Gastrocnemius medialis (tissue), 4 donors: Measurements from ENCODE around the gene DNTTIP2. TPM values are rescaled to one million over a fixed set of nuclear protein-coding genes. Genes with fewer than 3 reads are reported as not detected.
"Not testable (repeated sequence)": the region's sequence is repeated elsewhere in the genome, so short reads cannot be mapped to it uniquely, and the experiment has no call there.

Source experiments
- ATAC-seq, 2 donors: fragments of 150-250 bp; one replicate each; pipeline ENCODE4 v1.9.1; 2016
- DNase-seq, 2 donors: peaks; one replicate each; pipeline ENCODE4 v3.0.0-alpha.2; 2019
- H3K27ac ChIP-seq, 4 donors: fragments of 200-600 bp; sonication (generic); 1 replicate in 1 of 4; 2 replicates in 3 of 4; pipeline ENCODE4 v1.5.1; 2016 to 2018; ENCODE audit warnings: mild to moderate bottlenecking in 2 of 4, moderate library complexity in 1 of 4
- H3K27me3 ChIP-seq, 3 donors: fragments of 200-600 bp; sonication (generic) in 2 of 3; 1 replicate in 1 of 3; 2 replicates in 2 of 3; pipeline versions ENCODE4 v1.5.1 to v1.6.0; 2016 to 2019; ENCODE audit warnings: mild to moderate bottlenecking in 1 of 3, moderate library complexity in 1 of 3
- H3K36me3 ChIP-seq, 2 donors: fragments of 200-600 bp; sonication (generic) in 1 of 2; one replicate each; pipeline ENCODE4 v1.5.1; 2017 to 2018
- H3K4me1 ChIP-seq, 2 donors: fragments of 200-600 bp; sonication (generic) in 1 of 2; one replicate each; pipeline ENCODE4 v1.5.1; 2016 to 2017; ENCODE audit warnings: mild to moderate bottlenecking in 2 of 2
- H3K4me3 ChIP-seq, 4 donors: fragments of 200-600 bp; sonication (generic) in 3 of 4; 1 replicate in 1 of 4; 2 replicates in 3 of 4; pipeline ENCODE4 v1.5.1; 2016 to 2019; ENCODE audit warnings: mild to moderate bottlenecking in 2 of 4
- H3K9me3 ChIP-seq, 3 donors: fragments of 200-600 bp; sonication (generic) in 2 of 3; 1 replicate in 1 of 3; 2 replicates in 2 of 3; pipeline ENCODE4 v1.5.1; 2016 to 2019
- CTCF ChIP-seq, 5 experiments: fragments of 450-650 bp in 3 of 5; fragments of 200-600 bp in 2 of 5; sonication (generic) in 2 of 5; IDR thresholded peaks in 4 of 5; conservative IDR thresholded peaks in 1 of 5; 1 replicate in 4 of 5; 2 replicates in 1 of 5; pipeline ENCODE4 v1.5.1; 2016 to 2019; ENCODE audit warnings: antibody characterized with exemption in 5 of 5, mild to moderate bottlenecking in 3 of 5, moderate library complexity in 3 of 5
- POLR2A ChIP-seq, 2 donors: fragments of 450-650 bp; IDR thresholded peaks; one replicate each; pipeline ENCODE4 v1.6.1; 2017; ENCODE audit warnings: antibody characterized with exemption in 2 of 2, mild to moderate bottlenecking in 2 of 2, moderate library complexity in 2 of 2
- in situ Hi-C, 4 donors: fragments of 200-750 bp; cut with MboI; loops; one replicate each; pipeline versions ENCODE4 v1.15.0 to v1.8.0; 2017; ENCODE audit warnings: low sequenced_read_pairs in 4 of 4
- intact Hi-C: fragments of 100-400 bp; cut with DNase I; formaldehyde crosslinking; loops from one replicate; pipeline ENCODE4 v1.15.1; 2023; ENCODE audit warnings: low total_unique reads
- total RNA-seq, 4 donors: library from RNA; depleted of rRNA; stranded (reverse); fragments of >200 nt; gene quantifications; one replicate each; pipeline versions ENCODE4 v1.1.0 to v1.2.3, GENCODE V29; 2016

Gene DNTTIP2
- 10 to 100 TPM; 50.4 to 75.3 (median 59.1) TPM for total RNA-seq

- H3K27ac ChIP-seq: peak within 1 kb of the TSS; percentile 91 to 98 (median 94)
- peaks cover 30 to 35% of the 10 kb centered on the region in 2 donors for H3K4me1 ChIP-seq
- no peaks in the 10 kb centered on the region for H3K27me3 ChIP-seq
- peak; percentile 80 to 84 for DNase-seq
- TF ChIP-seq POLR2A (IDR thresholded peaks at IDR 0.05) (peak; percentile 84 to 89), CTCF (IDR thresholded peaks at IDR 0.05 in 4 of 5, conservative IDR thresholded peaks at IDR 0.05 in 1 of 5) (no peak)
- H3K36me3 ChIP-seq: peaks cover 0 to 31% of the 10 kb centered on the region in 2 donors
- in situ Hi-C loops (no loop called here), intact Hi-C loops (loop anchor here (1.0 to 10.0 kb wide), 4 partner anchors 30 to 534 kb away; partner anchors contain the start of genes DR1 and GCLM)
- H3K4me3 ChIP-seq: peak within 1 kb of the TSS; percentile 80 to 99 (median 87)
- ATAC-seq: peak; percentile 94 to 97
- no peaks in the 10 kb centered on the region for H3K9me3 ChIP-seq
These were observed at the start of gene DNTTIP2 for GRCh38 chr1:93878889-93879586. DNTTIP2 (minus strand) TSS chr1:93879206; CDS start chr1:93879148, 58 bp downstream.

- TF ChIP-seq POLR2A (IDR thresholded peaks at IDR 0.05) (no peak), CTCF (IDR thresholded peaks at IDR 0.05 in 4 of 5, conservative IDR thresholded peaks at IDR 0.05 in 1 of 5) (no peak)
- no peaks in the 10 kb centered on the region for H3K9me3 ChIP-seq
- no peaks in the 10 kb centered on the region for H3K4me1 ChIP-seq
- no peak overlapping the region for H3K27ac ChIP-seq
- H3K36me3 ChIP-seq: no peaks in the 10 kb centered on the region
- H3K4me3 ChIP-seq: no peak overlapping the region
- H3K27me3 ChIP-seq: no peaks in the 10 kb centered on the region
- intact Hi-C loops: no loop called here
- ATAC-seq: no peak
- DNase-seq: no peak
- in situ Hi-C loops: no loop called here
These were observed 46.2 kb upstream of the DNTTIP2 start for GRCh38 chr1:93925206-93925605.

- no peak for ATAC-seq
- TF ChIP-seq CTCF (IDR thresholded peaks at IDR 0.05 in 4 of 5, conservative IDR thresholded peaks at IDR 0.05 in 1 of 5) (no peak), POLR2A (IDR thresholded peaks at IDR 0.05) (no peak)
- H3K4me3 ChIP-seq: no peak overlapping the region
- no peak for DNase-seq
- no peaks in the 10 kb centered on the region for H3K4me1 ChIP-seq
- no peaks in the 10 kb centered on the region for H3K9me3 ChIP-seq
- in situ Hi-C loops: no loop called here
- H3K27me3 ChIP-seq: no peaks in the 10 kb centered on the region
- H3K36me3 ChIP-seq: no peaks in the 10 kb centered on the region
- intact Hi-C loops: no loop called here
- no peak overlapping the region for H3K27ac ChIP-seq
These were observed 40.8 kb upstream of the DNTTIP2 start for GRCh38 chr1:93919780-93920179.

- ATAC-seq: no peak
- TF ChIP-seq POLR2A (IDR thresholded peaks at IDR 0.05) (no peak), CTCF (IDR thresholded peaks at IDR 0.05 in 4 of 5, conservative IDR thresholded peaks at IDR 0.05 in 1 of 5) (no peak)
- in situ Hi-C loops (no loop called here), intact Hi-C loops (no loop called here)
- no peak for DNase-seq
- no peak overlapping the region for H3K27ac ChIP-seq
- H3K9me3 ChIP-seq: no peaks in the 10 kb centered on the region
- H3K4me1 ChIP-seq: no peaks in the 10 kb centered on the region
- H3K4me3 ChIP-seq: no peak overlapping the region
- H3K27me3 ChIP-seq: no peaks in the 10 kb centered on the region
- no peaks in the 10 kb centered on the region for H3K36me3 ChIP-seq
These were observed 38.3 kb upstream of the DNTTIP2 start for GRCh38 chr1:93917302-93917701.

- H3K36me3 ChIP-seq, H3K9me3 ChIP-seq, in situ Hi-C loops, intact Hi-C loops, H3K27me3 ChIP-seq, DNase-seq, H3K4me3 ChIP-seq, H3K27ac ChIP-seq, ATAC-seq: not testable (repeated sequence)
- peaks cover 14 to 18% of the 10 kb centered on the region in 2 donors for H3K4me1 ChIP-seq
These were observed 31.9 kb upstream of the DNTTIP2 start for GRCh38 chr1:93910880-93911279.
